Fibroblast of peridontal ligament (primary cell): ENCODE data around the gene CYSLTR2.

ENCODE experiments used
- DNase-seq: peaks from one replicate; pipeline ENCODE4 v3.0.0-alpha.2; 2010; ENCODE audit errors: extremely low read depth

The CYSLTR2 gene

DNA sequence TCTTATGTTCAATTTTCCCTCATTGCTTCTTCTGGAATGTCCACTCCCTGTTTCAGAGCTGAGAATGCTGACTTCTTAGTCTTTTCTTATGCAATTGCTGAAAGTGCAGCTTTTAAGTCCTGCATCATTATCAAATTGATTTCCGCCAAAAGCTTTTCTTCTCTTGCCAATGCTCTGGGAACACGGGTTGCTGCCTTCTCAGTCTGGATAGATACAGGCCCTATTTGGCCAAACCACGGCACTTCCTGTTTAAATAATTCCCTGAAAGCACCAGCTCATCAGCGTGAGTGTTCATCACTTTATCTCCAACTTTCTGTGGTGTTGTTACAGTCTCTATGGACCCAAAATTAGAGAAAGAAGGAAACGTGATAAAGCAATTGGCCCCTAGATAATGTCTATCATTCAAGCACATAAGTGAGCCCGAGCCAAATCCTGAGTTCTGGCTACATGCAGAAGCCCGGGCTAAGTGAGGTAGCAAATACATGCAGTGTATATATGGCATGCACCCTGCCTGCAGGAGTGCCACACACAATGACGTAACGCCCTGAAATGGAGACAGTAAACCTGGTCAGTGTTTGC, 85.7 kb downstream of the CYSLTR2 start:
- DNase-seq, result peak; percentile 27

- peak; percentile 54 for DNase-seq
Observed at GRCh38 chr13:48741377-48741776, 87.6 kb downstream of the CYSLTR2 start.

DNA sequence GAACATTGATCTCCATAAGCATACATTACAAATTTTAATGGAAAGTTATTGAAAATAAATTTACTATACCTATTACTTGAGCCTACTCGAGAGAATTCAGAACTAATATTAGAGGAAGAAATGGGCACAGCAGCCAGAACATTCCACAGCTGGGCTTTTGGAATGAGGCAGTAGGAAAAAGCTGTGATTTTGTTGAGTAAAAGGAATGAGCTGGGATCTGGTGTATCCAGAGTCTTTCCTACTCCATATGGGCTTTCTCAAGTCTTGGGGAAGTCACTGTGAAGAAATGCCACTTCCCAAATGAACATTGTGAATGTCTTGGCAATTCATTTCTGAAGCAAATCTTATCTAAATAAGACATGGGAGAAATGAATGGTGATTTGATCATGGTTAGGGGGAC, 93.1 kb downstream of the CYSLTR2 start:
- no peak for DNase-seq

- DNase-seq, result no peak
Observed at GRCh38 chr13:48748681-48749080, 95.0 kb downstream of the CYSLTR2 start.

DNA sequence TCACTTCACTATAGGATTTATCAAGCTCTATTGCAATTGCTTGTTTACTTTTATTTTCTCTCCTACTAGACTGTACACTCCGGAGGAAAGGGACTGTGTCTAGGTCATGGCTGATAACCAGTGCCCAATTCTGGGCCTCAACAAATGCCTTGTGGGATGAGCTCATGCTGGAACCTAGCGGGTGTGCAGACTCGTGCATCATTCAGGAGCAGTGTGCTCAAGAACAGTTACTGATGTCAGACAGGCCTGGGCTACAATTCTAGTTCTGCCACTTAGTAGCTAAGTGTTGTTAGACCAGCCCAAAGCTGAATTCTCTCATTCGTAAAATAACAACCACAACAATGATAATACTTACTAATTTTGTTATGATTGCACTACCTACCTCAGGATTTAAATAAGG, 95.4 kb downstream of the CYSLTR2 start:
- DNase-seq, result peak; percentile 41

GRCh38 chr13:48749699-48750473, 96.2 kb downstream of the CYSLTR2 start:
- DNase-seq, result peak; percentile 97

DNA sequence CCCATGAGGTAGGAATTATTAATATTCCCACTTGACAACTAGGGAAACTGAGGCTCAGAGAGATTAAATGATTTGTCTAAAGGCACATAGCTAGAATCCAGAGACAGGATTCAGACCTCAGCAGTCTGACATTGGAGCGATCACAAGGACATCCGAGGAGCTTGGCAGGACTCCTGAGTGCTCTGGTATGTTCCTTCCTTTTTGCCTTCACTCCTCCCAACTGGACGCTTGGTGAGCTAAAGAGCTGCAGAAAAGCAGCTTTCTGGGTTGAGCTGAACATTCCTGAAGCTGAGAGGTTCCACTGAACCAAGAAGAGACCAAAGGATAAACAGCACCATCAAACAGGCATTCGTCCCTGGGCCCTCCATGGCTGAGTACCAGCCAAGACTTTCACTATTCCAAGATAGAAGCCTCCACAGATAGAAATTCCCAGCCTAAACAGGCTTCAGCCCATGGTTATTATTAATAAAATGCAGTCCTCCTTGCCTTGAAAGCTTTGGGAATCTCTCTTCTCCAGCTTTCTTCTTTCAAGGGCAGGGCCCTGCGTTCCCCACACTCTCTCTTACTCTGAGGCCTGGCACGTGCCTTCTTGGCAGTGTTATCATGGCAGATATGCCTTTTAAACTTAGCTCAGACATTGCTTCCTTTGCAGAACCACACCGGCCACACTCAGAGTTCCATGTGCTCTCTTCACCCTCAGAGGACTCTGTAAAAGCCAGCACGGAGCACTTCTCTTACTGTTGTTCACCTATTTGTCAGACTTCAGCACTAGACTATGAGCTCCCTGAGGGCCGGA, 97.1 kb downstream of the CYSLTR2 start:
- DNase-seq, result peak; percentile 50

- no peak for DNase-seq
Observed at GRCh38 chr13:48760626-48761025, 106.9 kb downstream of the CYSLTR2 start.
